Stimulated activated naive CD8-positive, alpha-beta T cell treated with anti-CD3 and anti-CD28 coated beads, Interleukin-15, Interleukin-2, amounts not matched to agents 100 ng/mL and 50 ng/mL, for 24 hours (primary cell): ENCODE results near the gene LMNTD2.

ENCODE experiments used
- H3K27ac Mint-ChIP-seq: one replicate; pipeline ENCODE4 v1.8.0; 2021; ENCODE audit warnings: mild to moderate bottlenecking, mixed read lengths
- H3K27me3 Mint-ChIP-seq: one replicate; pipeline ENCODE4 v1.8.0; 2021; ENCODE audit warnings: mixed read lengths
- H3K36me3 Mint-ChIP-seq: one replicate; pipeline ENCODE4 v1.8.0; 2021; ENCODE audit warnings: low read depth, mixed read lengths
- H3K4me1 Mint-ChIP-seq: one replicate; pipeline ENCODE4 v1.8.0; 2021; ENCODE audit warnings: low read depth, mixed read lengths
- H3K4me3 Mint-ChIP-seq: one replicate; pipeline ENCODE4 v1.8.0; 2021; ENCODE audit warnings: mild to moderate bottlenecking, mixed read lengths
- H3K9me3 Mint-ChIP-seq: one replicate; pipeline ENCODE4 v1.8.0; 2021; ENCODE audit warnings: mixed read lengths

Gene LMNTD2

GRCh38 chr11:554428-555226 lies 5.9 kb downstream of the LMNTD2 start:
- Mint-ChIP-seq H3K27me3 (peaks cover 6% of the 10 kb centered on the region), H3K9me3 (no peaks in the 10 kb centered on the region), H3K4me3 (no peak overlapping the region), H3K27ac (no peak overlapping the region), H3K36me3 (no peaks in the 10 kb centered on the region), H3K4me1 (peaks cover 3% of the 10 kb centered on the region)

- Mint-ChIP-seq H3K36me3 (no peaks in the 10 kb centered on the region), H3K27me3 (peaks cover 6% of the 10 kb centered on the region), H3K4me3 (no peak overlapping the region), H3K9me3 (no peaks in the 10 kb centered on the region), H3K4me1 (peaks cover 3% of the 10 kb centered on the region), H3K27ac (no peak overlapping the region)
Observed at GRCh38 chr11:553988-554340, 6.6 kb downstream of the LMNTD2 start.

GRCh38 chr11:553083-553987 lies 7.2 kb downstream of the LMNTD2 start:
- Mint-ChIP-seq H3K4me1 (peaks cover 3% of the 10 kb centered on the region), H3K36me3 (no peaks in the 10 kb centered on the region), H3K9me3 (no peaks in the 10 kb centered on the region), H3K4me3 (no peak overlapping the region), H3K27me3 (peaks cover 6% of the 10 kb centered on the region), H3K27ac (no peak overlapping the region)

DNA sequence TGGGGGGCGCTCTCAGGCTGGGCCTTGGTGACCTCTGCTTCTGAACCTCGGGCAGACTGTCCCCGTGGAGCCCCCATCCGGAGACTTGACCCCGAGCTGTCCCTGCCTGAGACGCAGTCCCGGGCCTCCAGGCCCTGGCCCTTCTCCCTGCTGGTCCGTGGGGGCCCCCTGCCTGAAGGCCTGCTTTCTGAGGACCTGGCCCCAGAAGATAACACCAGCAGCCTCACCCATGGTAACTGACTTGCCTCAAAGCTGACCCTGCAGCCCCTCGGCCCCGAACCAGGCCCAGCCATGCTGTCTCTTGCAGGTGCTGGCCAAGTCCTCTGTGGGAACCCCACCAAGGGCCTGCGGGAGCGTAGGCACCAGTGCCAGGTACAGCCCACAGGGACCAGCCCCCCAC lies 8.9 kb downstream of the LMNTD2 start:
- Mint-ChIP-seq H3K36me3 (no peaks in the 10 kb centered on the region), H3K4me1 (peaks cover 3% of the 10 kb centered on the region), H3K27me3 (peaks cover 3% of the 10 kb centered on the region), H3K4me3 (no peak overlapping the region), H3K27ac (no peak overlapping the region), H3K9me3 (no peaks in the 10 kb centered on the region)

GRCh38 chr11:551131-551530 lies 9.4 kb downstream of the LMNTD2 start:
- no peak overlapping the region for H3K27ac Mint-ChIP-seq
- H3K4me1 Mint-ChIP-seq = no peaks in the 10 kb centered on the region

DNA sequence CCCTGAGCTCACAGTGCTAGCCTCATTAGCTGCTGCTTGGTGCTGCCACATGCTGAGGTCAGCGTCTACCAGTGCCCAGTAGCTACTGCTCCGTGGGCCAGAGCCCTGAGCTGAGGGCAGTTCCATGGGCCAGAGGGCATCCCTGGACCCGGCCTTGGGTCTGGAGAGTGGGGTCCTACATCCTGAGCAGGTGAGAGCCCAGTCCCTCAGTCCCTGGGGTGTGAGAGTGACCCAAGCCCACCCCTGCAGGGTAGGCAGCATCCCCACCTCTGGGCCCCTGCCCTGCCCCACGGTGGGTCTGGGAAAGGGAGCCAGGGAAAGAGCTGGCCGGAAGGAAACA lies 9.8 kb downstream of the LMNTD2 start:
- no peaks in the 10 kb centered on the region for H3K36me3 Mint-ChIP-seq
- no peaks in the 10 kb centered on the region for H3K9me3 Mint-ChIP-seq
- H3K4me1 Mint-ChIP-seq = no peaks in the 10 kb centered on the region
- no peak overlapping the region for H3K4me3 Mint-ChIP-seq
- no peaks in the 10 kb centered on the region for H3K27me3 Mint-ChIP-seq
- H3K27ac Mint-ChIP-seq = no peak overlapping the region

More at GRCh38 chr11:551131-551530, 9.4 kb downstream of the LMNTD2 start:
- no peaks in the 10 kb centered on the region for H3K9me3 Mint-ChIP-seq
- no peaks in the 10 kb centered on the region for H3K36me3 Mint-ChIP-seq
- no peak overlapping the region for H3K4me3 Mint-ChIP-seq
- H3K27me3 Mint-ChIP-seq = no peaks in the 10 kb centered on the region

- H3K27ac Mint-ChIP-seq = no peak overlapping the region
- H3K36me3 Mint-ChIP-seq = no peaks in the 10 kb centered on the region
- H3K4me3 Mint-ChIP-seq = no peak overlapping the region
- H3K27me3 Mint-ChIP-seq = no peaks in the 10 kb centered on the region
- no peaks in the 10 kb centered on the region for H3K4me1 Mint-ChIP-seq
- no peaks in the 10 kb centered on the region for H3K9me3 Mint-ChIP-seq
Observed at GRCh38 chr11:550021-550745, 10.4 kb downstream of the LMNTD2 start.

GRCh38 chr11:548700-549603 lies 11.6 kb downstream of the LMNTD2 start:
- Mint-ChIP-seq H3K27me3 (no peaks in the 10 kb centered on the region), H3K36me3 (no peaks in the 10 kb centered on the region), H3K4me3 (no peak overlapping the region), H3K9me3 (no peaks in the 10 kb centered on the region), H3K27ac (no peak overlapping the region), H3K4me1 (no peaks in the 10 kb centered on the region)

DNA sequence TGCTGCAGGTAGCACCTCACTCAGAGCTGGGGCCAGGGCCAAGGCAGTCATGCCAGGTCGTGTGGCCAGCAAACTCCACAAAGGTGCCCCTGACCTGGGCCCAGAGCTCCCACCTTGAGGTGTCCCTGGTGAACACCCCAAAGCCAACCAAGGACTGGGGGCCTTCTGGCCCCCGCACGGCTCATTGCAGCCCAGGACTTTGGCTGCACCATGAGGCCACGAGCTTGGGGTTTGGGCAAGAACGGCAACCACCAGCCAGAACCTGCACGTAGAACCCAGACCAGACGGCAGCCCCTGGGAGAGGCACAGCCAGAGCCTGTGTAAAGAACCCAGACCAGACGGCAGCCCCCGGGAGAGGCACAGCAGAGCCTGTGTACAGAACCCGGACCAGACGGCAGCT lies 15.4 kb downstream of the LMNTD2 start:
- Mint-ChIP-seq H3K9me3 (no peaks in the 10 kb centered on the region), H3K4me3 (no peak overlapping the region), H3K36me3 (no peaks in the 10 kb centered on the region), H3K27me3 (no peaks in the 10 kb centered on the region), H3K27ac (no peak overlapping the region), H3K4me1 (no peaks in the 10 kb centered on the region)

- H3K27ac Mint-ChIP-seq = no peak overlapping the region
- H3K27me3 Mint-ChIP-seq = no peaks in the 10 kb centered on the region
- no peaks in the 10 kb centered on the region for H3K4me1 Mint-ChIP-seq
- no peaks in the 10 kb centered on the region for H3K36me3 Mint-ChIP-seq
- no peak overlapping the region for H3K4me3 Mint-ChIP-seq
- no peaks in the 10 kb centered on the region for H3K9me3 Mint-ChIP-seq
Observed at GRCh38 chr11:544817-545166, 15.7 kb downstream of the LMNTD2 start.

GRCh38 chr11:541433-541885 lies 19.1 kb downstream of the LMNTD2 start:
- H3K36me3 Mint-ChIP-seq = no peaks in the 10 kb centered on the region
- no peak overlapping the region for H3K4me3 Mint-ChIP-seq
- no peaks in the 10 kb centered on the region for H3K9me3 Mint-ChIP-seq
- no peaks in the 10 kb centered on the region for H3K27me3 Mint-ChIP-seq
- H3K4me1 Mint-ChIP-seq = peaks cover 7% of the 10 kb centered on the region
- H3K27ac Mint-ChIP-seq = no peak overlapping the region

DNA sequence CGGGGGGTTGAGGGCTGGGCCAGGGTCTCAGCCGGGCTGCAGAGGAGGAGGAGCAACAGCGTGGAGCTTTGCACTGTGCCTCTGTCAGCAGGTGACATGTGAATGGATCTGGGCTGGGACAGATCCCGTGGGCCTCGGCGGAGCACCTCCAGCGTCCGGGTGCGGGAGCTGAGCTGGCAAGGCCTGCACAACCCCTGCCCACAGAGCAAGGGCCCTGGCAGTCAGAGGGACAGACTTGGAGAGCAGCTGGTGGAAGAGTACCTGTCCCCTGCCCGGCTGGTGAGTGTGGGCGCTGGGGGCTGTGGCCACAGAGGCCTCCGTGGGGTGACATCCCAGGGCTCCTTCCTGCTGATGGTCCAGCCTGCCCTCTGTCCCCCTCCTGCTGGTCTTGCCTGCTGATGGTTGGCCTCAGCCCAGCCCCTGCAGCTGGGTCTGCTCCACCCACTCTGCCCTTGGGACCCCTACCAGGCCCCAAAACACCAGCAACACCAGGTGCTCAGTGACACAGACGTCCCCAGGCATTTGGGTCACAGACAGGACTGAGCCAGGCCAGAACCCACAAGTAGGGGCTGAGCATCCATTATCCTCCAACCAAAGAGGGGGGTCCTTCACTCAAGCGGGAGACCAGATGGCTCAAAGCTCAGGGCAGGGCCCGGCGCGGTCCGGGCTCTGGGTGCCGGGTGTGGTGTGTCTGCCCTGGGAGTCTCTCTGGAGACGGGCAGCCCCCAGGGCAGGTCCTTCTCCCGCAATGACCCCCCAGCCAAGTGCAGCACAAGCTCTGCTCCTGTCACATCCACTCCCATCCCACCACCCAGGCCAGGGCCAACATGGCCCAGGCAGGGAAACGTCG lies 19.7 kb downstream of the LMNTD2 start:
- no peaks in the 10 kb centered on the region for H3K27me3 Mint-ChIP-seq
- no peak overlapping the region for H3K27ac Mint-ChIP-seq
- H3K9me3 Mint-ChIP-seq = no peaks in the 10 kb centered on the region
- peaks cover 11% of the 10 kb centered on the region for H3K4me1 Mint-ChIP-seq
- no peak overlapping the region for H3K4me3 Mint-ChIP-seq
- no peaks in the 10 kb centered on the region for H3K36me3 Mint-ChIP-seq

DNA sequence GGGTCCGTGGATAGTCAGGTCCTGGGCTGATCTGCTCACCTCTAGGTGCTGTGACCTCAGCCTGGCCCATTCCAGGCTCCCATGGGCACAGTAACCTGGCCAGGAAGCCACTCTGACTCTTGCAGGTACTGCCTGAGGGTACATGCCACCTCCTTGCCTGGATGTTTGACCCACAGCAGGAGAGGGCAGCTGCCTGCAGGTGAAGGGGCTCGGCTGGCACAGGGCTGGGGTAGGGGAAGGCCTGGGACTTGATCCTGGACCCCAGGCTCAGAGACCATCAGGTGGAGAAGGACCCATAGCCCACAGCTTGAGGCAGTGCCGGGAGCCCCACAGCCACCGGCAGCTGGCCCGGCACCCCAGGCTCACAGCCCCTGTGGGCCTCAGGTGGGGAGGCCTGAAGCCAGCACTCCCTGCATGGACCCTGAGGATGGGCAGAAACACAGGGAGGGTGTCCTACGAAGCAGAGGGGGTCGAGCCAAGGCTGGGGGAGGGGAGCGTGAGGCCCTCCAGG lies 20.5 kb downstream of the LMNTD2 start:
- peaks cover 11% of the 10 kb centered on the region for H3K4me1 Mint-ChIP-seq
- no peak overlapping the region for H3K27ac Mint-ChIP-seq
- H3K36me3 Mint-ChIP-seq = no peaks in the 10 kb centered on the region
- H3K9me3 Mint-ChIP-seq = no peaks in the 10 kb centered on the region
- H3K4me3 Mint-ChIP-seq = no peak overlapping the region
- H3K27me3 Mint-ChIP-seq = no peaks in the 10 kb centered on the region
